HG03342 (cell line): ENCODE results near the gene ROR1.
A peak's percentile ranks its signal among the peaks of the same experiment; 100 is the strongest.

Source experiments
- ATAC-seq: cut with Tn5 transposase; IDR thresholded peaks from one replicate; pipeline ENCODE4 v1.9.1; 2021; ENCODE audit warnings: mild to moderate bottlenecking, moderate library complexity; ENCODE audit not compliant: unreplicated experiment

ROR1 gene

DNA sequence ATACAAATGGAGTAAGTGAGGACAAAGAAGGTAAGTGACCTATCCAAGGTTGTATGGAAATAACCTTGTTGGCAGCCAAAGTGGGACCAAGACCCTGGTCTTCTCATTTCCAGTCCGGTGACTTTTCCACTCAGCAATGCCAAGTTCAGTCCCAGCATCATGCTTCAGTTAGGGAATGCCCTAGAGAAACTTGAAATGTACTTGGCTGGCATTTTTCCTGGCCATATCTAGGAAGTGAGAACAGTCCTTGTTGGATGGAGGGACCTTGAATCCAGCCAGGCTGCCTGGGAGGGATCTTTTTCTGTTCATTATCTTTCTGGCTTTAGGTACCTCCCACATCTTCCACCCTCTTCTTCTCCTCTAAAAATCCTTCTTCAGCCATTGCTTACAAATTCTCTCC, 352.8 kb downstream of the ROR1 start:
- ATAC-seq = no peak

DNA sequence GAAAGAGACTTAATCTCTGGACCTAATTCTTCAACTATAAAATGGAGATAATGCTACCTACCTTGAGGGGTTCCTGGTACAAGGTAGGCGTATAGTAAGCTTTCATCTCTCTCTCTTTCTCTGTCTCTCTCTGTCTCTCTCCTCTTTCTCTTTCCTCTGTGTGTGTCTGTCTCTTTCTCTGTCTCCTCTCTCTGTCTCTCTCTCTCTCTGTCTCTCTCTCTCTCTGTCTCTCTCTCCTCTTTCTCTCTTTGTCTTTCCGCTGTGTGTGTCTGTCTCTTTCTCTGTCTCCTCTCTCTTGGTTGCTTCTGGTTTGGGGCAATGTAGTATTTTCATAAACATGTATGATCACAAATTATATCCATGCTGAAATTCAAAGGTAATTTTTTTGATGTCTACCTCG, 353.5 kb downstream of the ROR1 start:
- no peak for ATAC-seq

DNA sequence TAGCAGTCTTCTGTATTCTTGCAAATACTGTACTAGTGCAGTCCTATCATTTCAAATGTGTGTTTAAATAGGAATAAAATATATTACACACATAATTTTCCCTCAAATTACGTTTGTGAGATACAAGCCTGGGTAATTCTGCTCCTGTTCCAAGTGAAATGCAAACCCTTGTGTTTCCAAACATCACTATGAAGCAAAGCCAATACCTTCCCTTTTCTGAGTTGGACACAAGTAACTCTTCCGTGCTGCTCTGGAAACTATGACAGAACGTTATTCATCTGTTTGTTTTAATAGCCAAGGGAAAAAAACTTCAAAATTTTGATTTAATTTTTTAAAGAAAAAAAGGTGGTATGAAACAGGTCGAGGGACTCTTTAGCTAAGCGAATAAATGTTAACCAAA, 355.9 kb downstream of the ROR1 start:
- no peak for ATAC-seq

DNA sequence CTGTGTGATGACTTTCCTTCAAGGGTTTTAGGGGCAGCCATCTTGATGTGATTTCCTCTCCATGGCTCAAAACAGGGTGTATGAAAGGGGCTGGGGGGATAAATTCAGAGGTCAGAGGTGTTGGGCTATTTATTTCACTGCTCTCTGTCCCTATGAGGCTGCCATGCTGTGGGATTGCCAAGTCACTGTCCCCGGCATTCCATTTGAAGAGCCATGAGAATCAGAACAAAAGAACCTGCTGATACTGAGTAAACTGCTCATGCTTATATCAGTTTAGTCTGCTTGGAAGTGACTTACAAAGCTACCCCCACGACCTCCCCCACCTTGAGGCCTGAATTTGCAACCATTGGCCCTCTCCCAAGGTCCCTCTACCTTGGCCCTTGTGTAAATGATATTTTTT, 357.3 kb downstream of the ROR1 start:
- no peak for ATAC-seq

DNA sequence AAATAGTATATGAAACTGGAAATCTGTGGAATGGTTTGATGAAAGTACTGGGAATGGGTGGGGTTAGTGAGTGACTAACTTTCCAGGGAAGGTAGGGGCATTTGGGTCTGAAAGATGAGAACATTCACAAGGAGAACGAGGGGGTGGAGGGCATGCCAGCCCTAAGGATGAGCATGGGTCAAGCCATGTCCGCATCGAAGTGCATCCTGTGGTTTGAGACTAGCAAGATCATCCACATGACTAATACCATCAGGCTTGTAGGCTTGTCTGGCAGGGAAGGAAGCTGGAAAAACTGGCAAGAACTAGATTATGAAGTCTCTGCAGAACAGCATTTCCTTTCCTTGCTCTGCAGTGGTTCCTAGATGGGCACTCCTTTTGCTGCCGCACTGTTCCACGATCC, 359.2 kb downstream of the ROR1 start:
- no peak for ATAC-seq

DNA sequence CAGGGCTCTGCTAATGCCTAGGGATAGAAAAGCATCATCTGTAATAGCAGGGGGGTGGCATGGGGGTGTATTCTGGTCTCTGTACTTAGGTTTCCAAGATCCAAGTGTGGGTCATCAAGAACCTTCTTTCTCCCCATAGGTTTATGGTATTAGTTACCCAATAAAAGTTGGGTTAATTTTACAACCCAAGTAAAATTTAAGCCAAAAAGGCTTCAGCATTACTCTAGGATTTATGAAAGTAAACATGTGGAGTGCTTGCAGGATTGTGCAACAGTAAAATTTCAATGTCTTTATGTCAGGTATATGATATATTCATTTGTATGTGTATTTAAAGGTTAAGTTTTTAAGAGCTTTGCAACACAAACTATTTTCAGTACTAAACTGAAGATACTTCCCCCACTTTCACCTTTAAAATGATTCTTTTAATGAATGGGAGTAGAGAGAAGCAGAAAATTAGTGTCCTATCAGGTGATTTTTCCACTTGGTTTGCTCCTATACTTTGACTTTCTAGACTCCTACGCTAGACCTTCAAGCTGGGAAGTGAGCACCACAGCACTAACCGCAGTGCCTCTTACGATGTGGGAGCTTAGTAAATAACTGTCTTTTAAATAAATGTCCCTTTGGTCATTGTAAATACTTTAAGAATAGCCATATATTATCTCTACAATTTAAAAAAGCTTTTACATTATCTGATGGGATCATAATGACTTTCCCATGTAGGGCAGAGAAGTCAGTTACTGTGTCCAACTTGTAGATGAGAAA, 361.8 kb downstream of the ROR1 start:
- ATAC-seq = no peak

DNA sequence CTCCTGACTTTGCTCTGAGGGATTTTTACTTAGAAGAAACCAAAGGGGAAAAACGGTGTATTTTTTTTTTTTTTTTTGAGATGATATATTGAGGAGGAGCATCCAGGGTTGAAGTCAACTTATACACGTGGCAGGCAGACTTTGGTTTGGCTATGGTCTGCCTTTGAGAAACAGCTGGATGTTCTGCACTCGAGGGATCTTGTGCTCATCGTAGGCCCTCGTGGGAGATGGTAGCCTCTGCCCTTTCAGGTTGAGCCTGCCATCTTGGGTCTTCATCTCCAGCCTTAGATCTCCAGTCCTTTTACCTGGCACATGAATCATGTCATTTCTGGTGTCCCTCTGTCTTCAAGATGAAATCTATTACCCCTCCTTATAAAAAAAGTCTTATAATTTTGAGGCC, 362.5 kb downstream of the ROR1 start:
- ATAC-seq = no peak

DNA sequence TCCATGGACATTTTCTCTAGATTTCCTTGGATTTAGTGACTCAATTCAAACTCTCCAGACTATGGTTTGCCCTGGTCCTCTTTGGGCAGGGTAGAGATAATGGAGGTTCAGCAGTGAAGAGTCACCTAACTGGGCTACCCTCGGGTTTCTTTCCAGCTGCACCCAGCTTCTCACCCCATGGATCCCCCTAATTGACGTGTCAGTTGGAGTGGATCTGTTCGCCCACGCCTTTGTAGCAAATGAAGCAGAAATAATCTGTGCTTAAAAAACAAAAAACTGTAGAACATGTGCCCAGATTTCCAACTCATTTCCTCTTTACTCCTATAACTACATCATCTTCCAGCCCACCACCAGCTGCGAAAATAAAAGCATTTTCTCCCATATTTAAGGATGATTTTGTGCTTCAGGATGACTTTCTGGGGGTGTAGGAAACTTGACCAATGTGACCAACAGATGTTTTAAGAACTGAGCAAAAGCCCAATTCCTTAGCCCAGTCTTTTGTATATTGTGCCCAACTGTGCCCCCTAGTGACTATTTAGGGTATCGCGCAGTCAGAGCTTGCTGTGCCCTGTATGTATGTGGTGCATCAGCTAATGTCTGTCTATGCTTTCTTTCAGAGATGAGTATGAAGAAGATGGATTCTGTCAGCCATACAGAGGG, 363.1 kb downstream of the ROR1 start:
- ATAC-seq = peak; percentile 75

DNA sequence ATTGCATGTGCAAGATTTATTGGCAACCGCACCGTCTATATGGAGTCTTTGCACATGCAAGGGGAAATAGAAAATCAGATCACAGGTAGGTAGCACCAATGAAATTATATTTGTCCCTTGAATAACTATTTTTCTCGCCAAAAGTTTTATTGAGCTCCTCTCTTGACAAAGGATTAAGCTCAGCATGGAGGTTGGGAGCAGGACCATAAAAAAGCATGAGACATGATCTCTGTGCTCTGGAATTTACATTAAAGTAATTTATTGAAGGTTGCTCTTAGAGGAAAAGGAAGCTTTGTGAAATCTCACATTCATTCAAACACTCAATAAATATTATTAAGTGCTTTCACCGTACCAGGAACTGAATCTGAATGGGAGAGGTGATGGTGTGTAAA, 363.6 kb downstream of the ROR1 start:
- ATAC-seq = no peak

DNA sequence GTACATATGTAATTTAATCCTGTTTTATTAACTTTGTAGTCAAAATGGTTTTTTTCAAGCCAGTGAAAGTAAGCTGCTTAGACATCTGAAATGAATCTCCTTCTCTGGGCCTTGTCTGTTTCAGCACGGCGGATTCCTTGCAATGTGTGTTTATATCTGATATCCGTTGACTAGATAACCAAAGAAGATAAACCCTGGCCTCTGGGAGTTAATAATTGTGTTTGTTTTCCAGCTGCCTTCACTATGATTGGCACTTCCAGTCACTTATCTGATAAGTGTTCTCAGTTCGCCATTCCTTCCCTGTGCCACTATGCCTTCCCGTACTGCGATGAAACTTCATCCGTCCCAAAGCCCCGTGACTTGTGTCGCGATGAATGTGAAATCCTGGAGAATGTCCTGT, 366.1 kb downstream of the ROR1 start:
- no peak for ATAC-seq

DNA sequence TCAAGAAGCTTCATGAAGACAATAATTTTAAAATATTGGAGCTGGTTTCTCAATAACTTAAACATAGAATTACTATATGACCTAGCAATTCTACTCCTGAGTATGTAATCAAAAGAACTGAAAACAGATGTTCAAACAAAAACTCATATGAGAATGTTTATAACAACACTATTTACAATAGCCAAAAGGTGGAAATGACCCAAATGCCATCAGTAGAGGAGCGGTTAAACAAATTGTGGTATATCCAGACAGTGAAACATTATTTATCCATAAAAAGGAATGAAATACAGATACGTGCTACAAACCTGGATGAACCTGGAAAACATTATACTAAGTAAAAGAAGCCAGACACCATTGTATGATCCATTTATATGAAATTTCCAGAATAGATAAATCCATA, 366.8 kb downstream of the ROR1 start:
- ATAC-seq = no peak

DNA sequence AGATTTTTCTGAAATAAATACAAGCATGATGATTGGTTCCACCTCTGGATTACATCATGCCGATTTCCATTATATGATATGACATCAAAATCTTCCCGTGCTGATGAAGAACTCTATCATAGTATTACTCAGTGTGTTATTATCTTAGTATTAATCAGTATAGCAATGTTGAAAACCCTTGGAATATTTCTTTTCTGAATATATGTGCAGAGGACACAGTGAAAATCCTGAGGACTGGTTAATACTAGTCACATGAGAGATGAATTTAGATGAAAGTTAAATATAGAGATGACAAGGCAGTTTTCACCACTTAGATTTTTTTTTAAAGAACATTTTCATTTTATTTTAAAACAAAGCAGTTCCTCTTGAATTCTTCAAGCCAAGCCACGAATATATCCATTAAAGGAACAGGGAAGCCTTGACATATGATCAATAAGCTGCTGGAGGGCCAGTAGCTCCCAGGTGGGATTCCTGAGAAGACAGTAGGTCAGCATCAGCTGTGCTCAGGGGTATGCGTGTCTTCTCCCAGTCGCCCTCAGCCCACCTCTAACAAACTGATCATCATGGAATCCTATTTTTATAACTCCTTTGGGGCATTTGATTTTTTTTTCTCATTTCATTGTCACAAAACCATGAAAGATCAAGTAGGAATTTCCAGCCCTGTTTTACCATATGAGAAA, 373.4 kb downstream of the ROR1 start:
- ATAC-seq = no peak

DNA sequence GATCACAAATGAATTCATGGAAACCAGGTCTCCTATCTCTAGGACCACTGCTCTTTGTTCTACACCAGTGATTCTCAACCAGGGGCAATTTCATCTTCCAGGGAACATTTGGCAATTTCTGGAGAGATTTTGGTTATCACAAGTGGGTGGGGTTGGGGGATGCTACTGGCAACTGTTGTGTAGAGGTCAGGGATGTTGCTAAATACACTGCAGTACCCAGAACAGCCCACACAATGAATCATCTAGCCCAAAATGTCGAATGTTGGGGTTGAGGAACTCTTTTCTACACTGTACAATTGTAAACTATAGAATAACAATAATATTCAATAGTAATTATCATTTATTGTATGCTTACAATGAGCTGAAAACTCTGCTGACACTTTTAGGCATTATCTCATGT, 373.9 kb downstream of the ROR1 start:
- ATAC-seq = no peak

DNA sequence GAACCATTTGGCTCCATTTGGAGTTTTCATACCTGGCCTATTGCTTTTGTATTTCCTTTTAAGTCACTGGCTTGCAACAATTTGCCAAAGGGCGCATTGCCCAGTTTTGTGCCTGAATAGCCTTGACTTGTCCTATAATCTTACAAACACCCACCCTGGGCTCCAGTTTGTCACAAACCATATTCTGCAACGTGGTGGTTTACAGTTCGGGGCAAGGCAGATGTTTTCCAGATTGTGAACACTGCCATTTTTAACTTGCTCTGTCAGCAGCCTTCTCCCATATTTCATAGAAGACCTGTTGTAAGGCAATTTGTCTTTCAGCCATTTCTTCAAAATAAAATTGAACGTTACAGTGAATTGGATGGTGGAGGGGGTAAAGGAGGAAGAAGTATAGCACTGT, 376.4 kb downstream of the ROR1 start:
- ATAC-seq = no peak

DNA sequence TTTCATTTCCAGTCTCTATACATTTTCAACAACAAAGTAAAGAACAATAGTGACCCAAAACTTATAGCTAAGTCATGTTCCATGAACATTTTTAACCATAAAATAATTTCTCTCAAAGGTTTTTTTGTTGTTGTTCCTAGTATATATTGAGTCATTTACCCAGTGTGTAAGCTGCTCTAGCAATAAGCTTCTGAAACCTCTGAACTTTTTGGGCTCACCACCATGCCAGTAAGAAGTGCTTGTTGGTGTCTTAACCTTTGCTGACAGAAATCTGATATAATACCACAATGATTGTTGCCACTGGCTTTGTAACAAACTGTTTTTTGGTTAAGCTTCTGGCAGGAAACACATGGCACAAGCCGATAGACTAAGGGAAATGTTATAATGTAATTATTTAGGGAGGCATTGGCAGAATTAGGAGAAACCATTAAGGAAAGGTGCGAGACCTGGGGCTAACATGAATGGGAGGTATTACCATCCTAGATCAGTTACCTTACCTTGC, 377.0 kb downstream of the ROR1 start:
- no peak for ATAC-seq

DNA sequence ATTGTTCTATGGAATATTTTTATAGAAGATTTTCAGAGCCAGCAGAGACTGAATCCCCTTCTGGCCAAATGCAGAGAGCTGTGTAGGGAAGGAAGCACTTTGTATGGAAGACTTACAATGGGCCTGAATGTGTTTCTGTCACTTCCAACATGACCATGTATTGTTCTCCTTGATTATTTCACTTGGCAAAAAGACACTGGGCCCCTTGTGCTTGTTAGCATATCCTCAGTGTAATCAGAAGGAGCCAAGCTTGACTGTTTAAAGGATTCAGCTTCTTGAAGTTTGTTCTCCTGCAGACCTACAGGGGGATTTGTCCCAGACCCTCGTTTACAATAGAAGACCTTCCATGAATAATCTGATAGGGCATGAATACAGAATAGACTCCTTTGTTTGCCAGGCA, 381.5 kb downstream of the ROR1 start:
- no peak for ATAC-seq

DNA sequence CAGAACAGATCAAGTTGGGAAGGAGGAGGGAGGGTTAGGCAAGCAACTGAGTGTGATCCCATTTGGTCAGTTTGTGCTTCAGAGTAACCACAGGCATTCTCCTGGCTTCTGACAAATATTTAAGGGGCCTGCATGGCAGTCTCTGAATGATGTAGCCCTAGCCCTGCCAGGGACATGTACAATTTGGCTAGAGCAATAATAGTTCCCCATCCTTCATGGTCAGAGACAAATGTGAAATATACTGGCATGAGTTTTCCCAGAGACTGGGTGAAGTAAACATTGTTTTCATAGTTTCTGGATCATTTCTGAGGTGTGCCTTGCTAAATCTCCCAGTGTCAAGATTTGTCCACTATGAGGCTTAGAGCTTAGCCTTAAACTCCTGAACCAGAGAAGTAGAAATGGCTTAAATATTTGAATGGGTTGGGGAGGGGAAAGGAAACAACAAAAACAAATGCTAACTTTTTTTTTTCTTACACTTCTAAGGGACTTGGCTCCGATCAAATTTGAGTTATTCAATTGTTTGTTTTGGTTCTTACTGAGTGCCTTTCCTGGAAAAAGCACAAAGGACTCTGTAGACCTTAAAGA, 387.6 kb downstream of the ROR1 start:
- no peak for ATAC-seq

DNA sequence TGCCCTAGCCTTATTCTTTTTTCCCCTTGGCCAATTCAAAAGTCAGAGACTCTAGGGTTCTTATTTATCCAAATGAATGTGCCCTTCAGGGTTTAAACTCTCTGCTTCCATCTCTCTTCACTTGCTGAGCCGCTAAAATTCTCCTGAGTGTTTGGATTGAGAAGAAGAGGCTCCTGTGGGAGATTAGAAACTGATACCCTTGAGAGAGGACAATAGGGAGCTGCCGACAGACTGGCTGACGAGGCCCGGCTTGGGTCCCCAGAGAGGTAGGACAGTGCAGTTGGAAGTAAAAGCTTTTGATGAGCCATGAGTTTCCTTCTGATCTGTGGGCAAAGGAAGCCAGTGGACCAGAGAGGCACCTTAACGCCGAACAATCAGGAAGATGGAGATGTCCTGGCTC, 388.3 kb downstream of the ROR1 start:
- no peak for ATAC-seq

DNA sequence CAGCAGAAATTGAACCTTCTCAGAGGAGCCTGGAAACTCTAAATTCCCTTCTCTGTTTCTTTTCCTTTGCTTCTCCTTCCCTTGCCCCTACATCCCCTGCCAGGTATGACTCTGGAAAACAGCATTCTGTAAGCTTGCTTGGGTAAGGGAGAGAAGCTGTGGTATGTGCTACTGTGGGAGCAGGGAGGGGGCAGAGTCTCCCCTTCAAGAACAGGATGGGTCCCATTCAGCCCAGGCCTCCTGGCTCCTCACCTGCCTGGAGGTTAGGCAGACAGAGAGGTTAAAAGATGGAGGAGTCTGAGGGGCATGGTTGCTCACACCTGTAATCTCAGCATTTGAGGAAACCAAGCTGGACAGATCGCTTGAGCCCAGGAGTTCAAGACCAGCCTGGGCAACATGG, 389.0 kb downstream of the ROR1 start:
- ATAC-seq = no peak

DNA sequence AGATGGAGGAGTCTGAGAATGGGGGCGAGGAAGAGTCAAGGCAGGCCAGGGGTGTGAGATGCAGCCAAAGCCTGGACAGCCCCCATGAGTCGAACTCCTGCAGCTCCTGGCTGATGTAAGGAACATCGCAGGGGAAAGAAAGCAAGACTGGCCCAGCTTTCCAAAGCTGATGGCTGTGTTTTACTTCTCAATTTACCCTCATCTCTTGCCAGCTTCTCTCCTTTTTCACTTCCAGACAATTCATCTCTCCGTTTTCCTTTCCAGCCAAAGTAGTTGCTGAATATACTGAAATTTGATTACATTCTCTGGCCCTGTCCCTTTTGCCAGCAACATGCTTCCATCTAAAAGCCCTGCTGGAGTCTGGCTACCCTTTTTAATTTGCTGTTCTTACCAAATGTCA, 389.6 kb downstream of the ROR1 start:
- no peak for ATAC-seq

DNA sequence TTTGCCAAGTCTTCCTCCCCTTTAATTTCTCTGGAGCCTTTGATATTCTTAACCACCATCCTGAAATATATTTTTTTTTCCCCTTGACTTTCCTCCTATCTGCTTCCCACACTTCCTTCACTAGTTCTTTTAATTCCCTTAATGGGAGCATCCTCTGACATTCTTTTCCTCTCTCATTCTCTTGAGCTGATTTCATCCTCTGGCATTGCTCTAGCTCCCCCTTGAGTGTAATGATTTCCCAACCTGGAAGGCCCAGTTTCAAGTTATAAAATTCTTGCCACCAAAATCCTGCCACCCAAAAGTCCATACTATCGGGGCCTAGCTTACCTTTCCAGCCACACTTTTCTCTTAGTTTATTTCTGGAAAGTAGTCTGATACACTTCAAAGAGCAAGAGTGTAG, 390.2 kb downstream of the ROR1 start:
- no peak for ATAC-seq

DNA sequence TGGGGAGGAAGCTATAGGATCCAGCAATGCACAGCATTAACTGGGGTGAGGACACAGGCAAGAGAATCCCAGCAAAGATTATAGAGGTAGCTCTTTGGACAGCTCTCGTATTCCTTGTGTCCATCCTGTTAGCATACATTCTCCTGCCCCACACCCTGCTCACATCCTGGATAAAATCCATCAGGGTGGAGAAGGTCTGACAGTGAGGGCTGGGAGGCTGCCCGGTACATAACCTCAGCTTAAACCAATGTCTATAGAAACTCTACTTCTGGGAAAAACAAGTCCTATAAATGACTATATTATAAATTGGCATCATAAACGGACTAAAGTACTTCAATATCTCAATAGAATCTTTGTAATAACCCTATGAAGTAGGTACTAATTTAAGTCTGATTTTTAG, 392.8 kb downstream of the ROR1 start:
- ATAC-seq = no peak
